CD4-positive, CD25-positive, alpha-beta regulatory T cell (primary cell): ENCODE measurements around the gene CDH13. TPM values are rescaled to one million over a fixed set of nuclear protein-coding genes. Genes with fewer than 3 reads are reported as not detected.

Source experiments
- ATAC-seq, 2 donors: fragments of 150-1000 bp; cut with Tn5 transposase; one replicate each; pipeline ENCODE4 v1.10.0; 2021; ENCODE audit warnings: low read depth in 2 of 2, moderate number of reproducible peaks in 2 of 2, moderate library complexity in 1 of 2
- DNase-seq, 3 donors: peaks; one replicate each; pipeline versions ENCODE4 v3.0.0 to v3.0.0-alpha.2; 2012 to 2022; ENCODE audit warnings: mixed read lengths in 1 of 3
- H3K27ac ChIP-seq: one replicate; pipeline ENCODE4 v1.7.0; 2013; ENCODE audit warnings: mild to moderate bottlenecking, low read length; ENCODE audit not compliant: insufficient read depth, poor library complexity, severe bottlenecking
- H3K27me3 ChIP-seq: one replicate; pipeline ENCODE4 v1.7.0; 2013; ENCODE audit warnings: low read length; ENCODE audit not compliant: control insufficient read depth, insufficient read depth
- H3K36me3 ChIP-seq: one replicate; pipeline ENCODE4 v1.7.0; 2013; ENCODE audit warnings: mild to moderate bottlenecking, low read length, moderate library complexity; ENCODE audit not compliant: control insufficient read depth, insufficient read depth
- H3K4me1 ChIP-seq: 2 replicates; pipeline ENCODE4 v1.7.0; 2013; ENCODE audit warnings: mild to moderate bottlenecking, low read length; ENCODE audit not compliant: insufficient read depth, control insufficient read depth, poor library complexity, severe bottlenecking
- H3K4me3 ChIP-seq: one replicate; pipeline ENCODE4 v1.7.0; 2013; ENCODE audit warnings: low read depth, mild to moderate bottlenecking, low read length, moderate library complexity
- H3K9me3 ChIP-seq, 2 experiments: 1 replicate in 1 of 2; 2 replicates in 1 of 2; pipeline ENCODE4 v1.7.0; 2013; ENCODE audit warnings: low read length in 2 of 2, mild to moderate bottlenecking in 1 of 2, moderate library complexity in 1 of 2; ENCODE audit not compliant: control insufficient read depth in 2 of 2
- H3K27ac Mint-ChIP-seq, 3 donors: one replicate each; pipeline ENCODE4 v1.8.0; 2020 to 2022; ENCODE audit warnings: mild to moderate bottlenecking in 3 of 3, mixed read lengths in 3 of 3, moderate library complexity in 2 of 3
- H3K27me3 Mint-ChIP-seq: one replicate; pipeline ENCODE4 v1.8.0; 2022; ENCODE audit warnings: mild to moderate bottlenecking, mixed read lengths
- H3K36me3 Mint-ChIP-seq: one replicate; pipeline ENCODE4 v1.8.0; 2020; ENCODE audit warnings: mixed read lengths
- H3K4me1 Mint-ChIP-seq, 4 donors: one replicate each; pipeline ENCODE4 v1.8.0; 2020 to 2022; ENCODE audit warnings: mixed read lengths in 4 of 4, mild to moderate bottlenecking in 1 of 4
- H3K4me3 Mint-ChIP-seq, 4 donors: one replicate each; pipeline ENCODE4 v1.8.0; 2020 to 2022; ENCODE audit warnings: mild to moderate bottlenecking in 4 of 4, mixed read lengths in 4 of 4, moderate library complexity in 3 of 4
- H3K9me3 Mint-ChIP-seq, 7 donors: one replicate each; pipeline ENCODE4 v1.8.0; 2020 to 2022; ENCODE audit warnings: mixed read lengths in 7 of 7, mild to moderate bottlenecking in 3 of 7, moderate library complexity in 2 of 7
- polyA plus RNA-seq, 4 donors: library from polyadenylated mRNA; unstranded; fragments of 300-500 nt; fragmentation: Illumina TruSeq; gene quantifications; one replicate each; pipeline ENCODE4 v1.2.3, GENCODE V29; 2021
- total RNA-seq: library from RNA; stranded (reverse); gene quantifications from one replicate; pipeline ENCODE4 v1.2.3, GENCODE V29; 2022

The CDH13 gene
- total and polyA plus RNA-seq, 5 donors from 2014 or later: not detected

GRCh38 chr16:83552228-83552627 is 925.5 kb downstream of the CDH13 start:
- DNase-seq (no peak), ATAC-seq (no peak)
- no peak overlapping the region for H3K4me3 ChIP-seq
- Mint-ChIP-seq H3K27me3 (no peaks in the 10 kb centered on the region), H3K27ac (no peak overlapping the region), H3K4me3 (no peak overlapping the region), H3K36me3 (no peaks in the 10 kb centered on the region), H3K9me3 (peaks cover 0 to 9% (median 6%) of the 10 kb centered on the region in 7 donors), H3K4me1 (no peaks in the 10 kb centered on the region)
- H3K9me3 ChIP-seq: peaks cover 0 to 4% of the 10 kb centered on the region in 2 experiments
- no peaks in the 10 kb centered on the region for H3K36me3 ChIP-seq
- no peak overlapping the region for H3K27ac ChIP-seq
- H3K27me3 ChIP-seq: no peaks in the 10 kb centered on the region
- H3K4me1 ChIP-seq: no peaks in the 10 kb centered on the region

GRCh38 chr16:83552930-83553329 is 926.2 kb downstream of the CDH13 start:
- H3K4me3 ChIP-seq: no peak overlapping the region
- H3K4me1 ChIP-seq: no peaks in the 10 kb centered on the region
- no peaks in the 10 kb centered on the region for H3K27me3 ChIP-seq
- H3K9me3 ChIP-seq: peaks cover 0 to 4% of the 10 kb centered on the region in 2 experiments
- Mint-ChIP-seq H3K36me3 (no peaks in the 10 kb centered on the region), H3K4me1 (no peaks in the 10 kb centered on the region), H3K9me3 (peaks cover 0 to 6% (median 3%) of the 10 kb centered on the region in 7 donors), H3K27me3 (no peaks in the 10 kb centered on the region), H3K27ac (no peak overlapping the region), H3K4me3 (no peak overlapping the region)
- ATAC-seq: no peak
- no peak overlapping the region for H3K27ac ChIP-seq
- no peaks in the 10 kb centered on the region for H3K36me3 ChIP-seq
- no peak for DNase-seq

GRCh38 chr16:83554096-83554495 is 927.3 kb downstream of the CDH13 start:
- H3K27me3 Mint-ChIP-seq: no peaks in the 10 kb centered on the region
- H3K4me1 Mint-ChIP-seq: no peaks in the 10 kb centered on the region
- Histone ChIP-seq H3K4me3 (no peak overlapping the region), H3K27me3 (no peaks in the 10 kb centered on the region), H3K36me3 (no peaks in the 10 kb centered on the region), H3K4me1 (no peaks in the 10 kb centered on the region), H3K9me3 (no peaks in the 10 kb centered on the region), H3K27ac (no peak overlapping the region)
- H3K27ac Mint-ChIP-seq: no peak overlapping the region
- no peaks in the 10 kb centered on the region for H3K36me3 Mint-ChIP-seq
- H3K4me3 Mint-ChIP-seq: no peak overlapping the region
- ATAC-seq: no peak
- peaks cover 0 to 6% (median 4%) of the 10 kb centered on the region in 7 donors for H3K9me3 Mint-ChIP-seq
- no peak for DNase-seq

- no peak for ATAC-seq
- Mint-ChIP-seq H3K27ac (no peak overlapping the region), H3K4me1 (no peaks in the 10 kb centered on the region), H3K9me3 (peaks cover 0 to 6% (median 4%) of the 10 kb centered on the region in 7 donors), H3K27me3 (no peaks in the 10 kb centered on the region), H3K36me3 (no peaks in the 10 kb centered on the region), H3K4me3 (no peak overlapping the region)
- H3K4me3 ChIP-seq: no peak overlapping the region
- no peaks in the 10 kb centered on the region for H3K36me3 ChIP-seq
- H3K4me1 ChIP-seq: no peaks in the 10 kb centered on the region
- no peaks in the 10 kb centered on the region for H3K27me3 ChIP-seq
- H3K9me3 ChIP-seq: no peaks in the 10 kb centered on the region
- H3K27ac ChIP-seq: no peak overlapping the region
- no peak for DNase-seq
Measured at GRCh38 chr16:83554540-83554939, 927.8 kb downstream of the CDH13 start.

GRCh38 chr16:83561876-83562275 is 935.1 kb downstream of the CDH13 start:
- Histone ChIP-seq H3K9me3 (no peaks in the 10 kb centered on the region), H3K27ac (no peak overlapping the region), H3K4me3 (no peak overlapping the region), H3K36me3 (no peaks in the 10 kb centered on the region), H3K27me3 (no peaks in the 10 kb centered on the region), H3K4me1 (no peaks in the 10 kb centered on the region)
- no peak overlapping the region for H3K4me3 Mint-ChIP-seq
- DNase-seq (no peak), ATAC-seq (no peak)
- H3K27me3 Mint-ChIP-seq: peaks cover 6% of the 10 kb centered on the region
- H3K36me3 Mint-ChIP-seq: no peaks in the 10 kb centered on the region
- H3K4me1 Mint-ChIP-seq: no peaks in the 10 kb centered on the region
- no peak overlapping the region for H3K27ac Mint-ChIP-seq
- peaks cover 0 to 5% (median 3%) of the 10 kb centered on the region in 7 donors for H3K9me3 Mint-ChIP-seq

- no peaks in the 10 kb centered on the region for H3K36me3 ChIP-seq
- Mint-ChIP-seq H3K4me3 (no peak overlapping the region), H3K9me3 (peaks cover 0 to 9% (median 0%) of the 10 kb centered on the region in 7 donors), H3K27ac (no peak overlapping the region), H3K4me1 (no peaks in the 10 kb centered on the region), H3K27me3 (no peaks in the 10 kb centered on the region), H3K36me3 (no peaks in the 10 kb centered on the region)
- no peaks in the 10 kb centered on the region for H3K27me3 ChIP-seq
- no peaks in the 10 kb centered on the region for H3K9me3 ChIP-seq
- no peak overlapping the region for H3K4me3 ChIP-seq
- no peak overlapping the region for H3K27ac ChIP-seq
- no peak for DNase-seq
- ATAC-seq: no peak
- H3K4me1 ChIP-seq: no peaks in the 10 kb centered on the region
Measured at GRCh38 chr16:83568345-83568744, 941.6 kb downstream of the CDH13 start.

GRCh38 chr16:83574388-83574787 is 947.6 kb downstream of the CDH13 start:
- Histone ChIP-seq H3K4me1 (no peaks in the 10 kb centered on the region), H3K27me3 (no peaks in the 10 kb centered on the region), H3K36me3 (no peaks in the 10 kb centered on the region), H3K9me3 (no peaks in the 10 kb centered on the region), H3K4me3 (no peak overlapping the region), H3K27ac (no peak overlapping the region)
- Mint-ChIP-seq H3K36me3 (no peaks in the 10 kb centered on the region), H3K4me3 (no peak overlapping the region), H3K4me1 (no peaks in the 10 kb centered on the region), H3K27me3 (no peaks in the 10 kb centered on the region), H3K27ac (no peak overlapping the region), H3K9me3 (peaks cover 0 to 9% (median 0%) of the 10 kb centered on the region in 7 donors)
- DNase-seq (no peak), ATAC-seq (no peak)

GRCh38 chr16:83577078-83577745 is 950.4 kb downstream of the CDH13 start:
- no peak overlapping the region for H3K4me3 ChIP-seq
- DNase-seq (no peak), ATAC-seq (no peak)
- H3K9me3 ChIP-seq: no peaks in the 10 kb centered on the region
- peaks cover 0 to 9% (median 0%) of the 10 kb centered on the region in 7 donors for H3K9me3 Mint-ChIP-seq
- H3K27me3 Mint-ChIP-seq: no peaks in the 10 kb centered on the region
- no peak overlapping the region for H3K27ac Mint-ChIP-seq
- H3K27ac ChIP-seq: no peak overlapping the region
- H3K4me1 ChIP-seq: no peaks in the 10 kb centered on the region
- no peaks in the 10 kb centered on the region for H3K36me3 ChIP-seq
- no peaks in the 10 kb centered on the region for H3K36me3 Mint-ChIP-seq
- H3K27me3 ChIP-seq: no peaks in the 10 kb centered on the region
- no peaks in the 10 kb centered on the region for H3K4me1 Mint-ChIP-seq
- H3K4me3 Mint-ChIP-seq: no peak overlapping the region
